Kidney (tissue), 14 donors: ENCODE results near the gene ASB10. TPM values are rescaled to one million over a fixed set of nuclear protein-coding genes. Genes with fewer than 3 reads are reported as not detected.

Source experiments
- DNase-seq, 5 donors: peaks; one replicate each; pipeline ENCODE4 v3.0.0-alpha.2; 2013 to 2020
- FAIRE-seq: peaks from 2 replicates; lab custom pipeline; 2012; peaks lifted over from hg19 to GRCh38; lab: Jason Lieb, UNC
- H3K27ac ChIP-seq, 2 donors: one replicate each; pipeline ENCODE4 v1.7.0; 2013; ENCODE audit warnings: low read depth in 2 of 2, low read length in 2 of 2, inconsistent platforms in 1 of 2
- H3K27me3 ChIP-seq: one replicate; pipeline ENCODE4 v1.7.1; 2013; ENCODE audit warnings: low read length, inconsistent platforms; ENCODE audit not compliant: control insufficient read depth, insufficient read depth
- H3K36me3 ChIP-seq, 3 donors: one replicate each; pipeline versions ENCODE4 v1.7.0 to v1.7.1; 2013; ENCODE audit warnings: low read length in 3 of 3, control low read depth in 1 of 3, inconsistent platforms in 1 of 3; ENCODE audit not compliant: insufficient read depth in 3 of 3, control insufficient read depth in 2 of 3
- H3K4me1 ChIP-seq, 3 donors: one replicate each; pipeline versions ENCODE4 v1.7.0 to v1.7.1; 2013; ENCODE audit warnings: low read length in 3 of 3, inconsistent platforms in 1 of 3, low read depth in 1 of 3; ENCODE audit not compliant: control insufficient read depth in 2 of 3, insufficient read depth in 2 of 3
- H3K4me3 ChIP-seq, 3 donors: one replicate each; pipeline versions ENCODE4 v1.7.0 to v1.8.1; 2013; ENCODE audit warnings: low read length in 3 of 3, control low read depth in 1 of 3, inconsistent platforms in 1 of 3
- H3K9ac ChIP-seq, 3 donors: one replicate each; pipeline versions ENCODE4 v1.7.0 to v1.7.1; 2013; ENCODE audit warnings: low read length in 3 of 3, control low read depth in 1 of 3, inconsistent platforms in 1 of 3
- H3K9me3 ChIP-seq, 3 donors: one replicate each; pipeline versions ENCODE4 v1.7.0 to v1.7.1; 2013; ENCODE audit warnings: low read length in 3 of 3, control low read depth in 1 of 3, inconsistent platforms in 1 of 3; ENCODE audit not compliant: control insufficient read depth in 2 of 3, insufficient read depth in 1 of 3
- CTCF ChIP-seq: IDR thresholded peaks from 3 replicates; pipeline ENCODE4 v1.5.1; 2012; ENCODE audit warnings: mild to moderate bottlenecking, moderate library complexity, borderline replicate concordance; ENCODE audit not compliant: insufficient read depth; ENCODE audit errors: extremely low read depth
- intact Hi-C: fragments of 100-400 bp; cut with DNase I; formaldehyde crosslinking; loops from one replicate; pipeline ENCODE4 v1.11.1; 2022
- polyA plus RNA-seq: library from polyadenylated mRNA; stranded (reverse); fragments of 350-450 nt; fragmentation: Illumina TruSeq; extraction: RNeasy Lipid Tissue Mini Kit (QIAGEN cat#74804); gene quantifications from one replicate; pipeline ENCODE4 v1.2.3, GENCODE V29; 2014; ENCODE audit warnings: low read depth, low replicate concordance; ENCODE audit not compliant: insufficient read depth
- total RNA-seq: library from RNA; stranded (reverse); fragmentation: NEBNext Ultra II Directional; extraction: Animal tissue kit (Norgen Biotek cat#: 25700); gene quantifications from one replicate; pipeline ENCODE4 v1.2.1, GENCODE V29; 2021
- donor health status: control.
- donor health status: control.
- donor health status: control.
- donor health status: control.
- donor health status: control.
- donor health status: DM: yes; HTN: yes; CAD: no.
- donor health status: Normal renal cell carcinoma (clear cell type).

Gene ASB10
- total and polyA plus RNA-seq, 2 donors from 2014 or later, result 0.22 TPM; not detected in 1

GRCh38 chr7:151168787-151169162, 18.3 kb downstream of the ASB10 start:
- TF ChIP-seq CTCF, result no peak
- intact Hi-C loops, result no loop called here
- Histone ChIP-seq H3K4me3 (no peak overlapping the region), H3K4me1 (peaks cover 0 to 8% (median 0%) of the 10 kb centered on the region in 3 donors), H3K9ac (no peak overlapping the region), H3K36me3 (no peaks in the 10 kb centered on the region), H3K9me3 (no peaks in the 10 kb centered on the region), H3K27ac (no peak overlapping the region), H3K27me3 (peaks cover 47% of the 10 kb centered on the region)
- DNase-seq (no peak), FAIRE-seq (no peak)

- Histone ChIP-seq H3K4me1 (peaks cover 0 to 8% (median 0%) of the 10 kb centered on the region in 3 donors), H3K4me3 (no peak overlapping the region), H3K27me3 (peaks cover 50% of the 10 kb centered on the region), H3K27ac (no peak overlapping the region), H3K36me3 (no peaks in the 10 kb centered on the region), H3K9me3 (no peaks in the 10 kb centered on the region), H3K9ac (no peak overlapping the region)
- no peak for FAIRE-seq
- intact Hi-C loops, result no loop called here
- TF ChIP-seq CTCF, result peak; percentile 46
- DNase-seq, result peak in 4 of 5 donors; percentile 44 to 70 (median 52)
Measured at GRCh38 chr7:151168003-151168786, 18.9 kb downstream of the ASB10 start.

GRCh38 chr7:151167197-151167961, 19.7 kb downstream of the ASB10 start, which contains the start of gene GBX1:
TSS of gene GBX1 (minus strand) at chr7:151167694. CDS start at chr7:151167548, 146 bp downstream.
- Histone ChIP-seq H3K9ac (no peak within 1 kb of the TSS), H3K9me3 (no peaks in the 10 kb centered on the region), H3K27ac (no peak within 1 kb of the TSS), H3K4me3 (no peak within 1 kb of the TSS), H3K36me3 (no peaks in the 10 kb centered on the region), H3K4me1 (peaks cover 0 to 8% (median 0%) of the 10 kb centered on the region in 3 donors), H3K27me3 (peaks cover 53% of the 10 kb centered on the region)
- DNase-seq, result peak in 4 of 5 donors; percentile 70 to 81 (median 72)
- peak; percentile 0 for TF ChIP-seq CTCF
- intact Hi-C loops, result no loop called here
- no peak for FAIRE-seq
